Measurements from ENCODE around the gene RBPJ. TPM values are rescaled to one million over a fixed set of nuclear protein-coding genes. Genes with fewer than 3 reads are reported as not detected.

The RBPJ gene
- total RNA-seq, 4 donors from 2014 or later = 28.7 to 65.6 (median 37.1) TPM

- no peaks in the 10 kb centered on the region for H3K4me1 ChIP-seq
- intact Hi-C loops (cut with DNase I) = loop anchor here (10.0 kb wide), 1 partner anchor 257 kb away; no protein-coding TSS in a partner anchor
- TF ChIP-seq POLR2A (IDR thresholded peaks at IDR 0.05) (no peak), CTCF (IDR thresholded peaks at IDR 0.05) (no peak)
- H3K36me3 ChIP-seq = no peaks in the 10 kb centered on the region
- no peak overlapping the region for H3K4me3 ChIP-seq
- no peaks in the 10 kb centered on the region for H3K27me3 ChIP-seq
- no peak for DNase-seq
- H3K27ac ChIP-seq = no peak overlapping the region
- H3K9me3 ChIP-seq = peaks cover 0 to 7% (median 0%) of the 10 kb centered on the region in 3 donors
- WGBS, 2 donors = 86 to 89% methylated on average over 6 of the region's 6 CpGs
These were observed 136.6 kb downstream of the RBPJ start for GRCh38 chr4:26457412-26457811.

GRCh38 chr4:26458157-26458561 is 137.3 kb downstream of the RBPJ start:
- TF ChIP-seq CTCF (IDR thresholded peaks at IDR 0.05) = no peak
- TF ChIP-seq POLR2A (IDR thresholded peaks at IDR 0.05) = no peak
- Histone ChIP-seq H3K27me3 (no peaks in the 10 kb centered on the region), H3K36me3 (no peaks in the 10 kb centered on the region), H3K4me3 (no peak overlapping the region), H3K9me3 (peaks cover 0 to 7% (median 0%) of the 10 kb centered on the region in 3 donors), H3K27ac (no peak overlapping the region), H3K4me1 (peaks cover 0 to 4% (median 0%) of the 10 kb centered on the region in 3 donors)
- no peak for DNase-seq
- intact Hi-C loops (cut with DNase I) = loop anchor here (10.0 kb wide), 1 partner anchor 257 kb away; no protein-coding TSS in a partner anchor
- WGBS, 2 donors = 63 to 76% methylated on average over 6 to 7 of the region's 7 CpGs

- TF ChIP-seq CTCF (IDR thresholded peaks at IDR 0.05) = peak in 5 of 6 experiments; percentile 39 to 65 (median 44)
- TF ChIP-seq POLR2A (IDR thresholded peaks at IDR 0.05) = no peak
- 25 to 30% methylated on average over 19 of the region's 19 CpGs for WGBS, 2 donors
- H3K4me3 ChIP-seq = no peak overlapping the region
- no peak overlapping the region for H3K27ac ChIP-seq
- intact Hi-C loops (cut with DNase I) = loop anchor here (10.0 kb wide), 1 partner anchor 256 kb away; no protein-coding TSS in a partner anchor
- no peak for DNase-seq
- H3K9me3 ChIP-seq = peaks cover 0 to 3% (median 0%) of the 10 kb centered on the region in 3 donors
- H3K4me1 ChIP-seq = peaks cover 0 to 5% (median 0%) of the 10 kb centered on the region in 3 donors
- H3K36me3 ChIP-seq = no peaks in the 10 kb centered on the region
- peaks cover 0 to 5% (median 0%) of the 10 kb centered on the region in 4 donors for H3K27me3 ChIP-seq
These were observed 138.4 kb downstream of the RBPJ start for GRCh38 chr4:26459054-26459755.

GRCh38 chr4:26459756-26460530 is 139.1 kb downstream of the RBPJ start:
- Histone ChIP-seq H3K27me3 (peaks cover 0 to 5% (median 0%) of the 10 kb centered on the region in 4 donors), H3K4me1 (peaks cover 0 to 5% (median 0%) of the 10 kb centered on the region in 3 donors), H3K9me3 (no peaks in the 10 kb centered on the region), H3K36me3 (no peaks in the 10 kb centered on the region), H3K27ac (no peak overlapping the region), H3K4me3 (no peak overlapping the region)
- no peak for TF ChIP-seq CTCF (IDR thresholded peaks at IDR 0.05)
- TF ChIP-seq POLR2A (IDR thresholded peaks at IDR 0.05) = no peak
- intact Hi-C loops (cut with DNase I) = loop anchor here (10.0 kb wide), 2 partner anchors 255 to 545 kb away; no protein-coding TSS in a partner anchor
- no peak for DNase-seq
- 90 to 100% methylated on average over 9 to 12 of the region's 13 CpGs for WGBS, 2 donors

Data from esophagus squamous epithelium (tissue), 5 donors.